Measurements from ENCODE around the gene LRP1B.

DNA sequence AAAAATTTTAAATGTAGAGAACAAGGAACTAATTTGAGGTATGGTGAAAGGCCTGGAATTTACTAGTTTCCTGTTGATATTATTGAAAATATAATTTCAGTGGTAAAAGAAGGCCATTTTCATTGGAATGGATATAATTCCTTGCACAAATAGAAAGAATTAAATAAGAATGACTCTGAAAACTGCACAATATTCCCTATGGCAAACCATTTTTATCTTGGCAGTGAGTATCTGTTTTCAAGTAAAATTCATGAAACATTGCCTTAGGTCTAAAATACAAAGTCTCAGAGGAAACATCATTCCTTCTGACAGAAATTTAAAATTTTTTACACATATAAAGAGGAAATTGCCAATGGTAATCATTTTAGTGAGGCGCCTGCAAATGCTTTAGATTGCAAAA is 1468.3 kb downstream of the LRP1B start:
- TF ChIP-seq, protein P1, sequence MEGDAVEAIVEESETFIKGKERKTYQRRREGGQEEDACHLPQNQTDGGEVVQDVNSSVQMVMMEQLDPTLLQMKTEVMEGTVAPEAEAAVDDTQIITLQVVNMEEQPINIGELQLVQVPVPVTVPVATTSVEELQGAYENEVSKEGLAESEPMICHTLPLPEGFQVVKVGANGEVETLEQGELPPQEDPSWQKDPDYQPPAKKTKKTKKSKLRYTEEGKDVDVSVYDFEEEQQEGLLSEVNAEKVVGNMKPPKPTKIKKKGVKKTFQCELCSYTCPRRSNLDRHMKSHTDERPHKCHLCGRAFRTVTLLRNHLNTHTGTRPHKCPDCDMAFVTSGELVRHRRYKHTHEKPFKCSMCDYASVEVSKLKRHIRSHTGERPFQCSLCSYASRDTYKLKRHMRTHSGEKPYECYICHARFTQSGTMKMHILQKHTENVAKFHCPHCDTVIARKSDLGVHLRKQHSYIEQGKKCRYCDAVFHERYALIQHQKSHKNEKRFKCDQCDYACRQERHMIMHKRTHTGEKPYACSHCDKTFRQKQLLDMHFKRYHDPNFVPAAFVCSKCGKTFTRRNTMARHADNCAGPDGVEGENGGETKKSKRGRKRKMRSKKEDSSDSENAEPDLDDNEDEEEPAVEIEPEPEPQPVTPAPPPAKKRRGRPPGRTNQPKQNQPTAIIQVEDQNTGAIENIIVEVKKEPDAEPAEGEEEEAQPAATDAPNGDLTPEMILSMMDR (IDR thresholded peaks at IDR 0.05): no peak
- no peak for TF ChIP-seq POLR2A (IDR thresholded peaks at IDR 0.05)

Measured in right lobe of liver (tissue), 4 donors.